Parathyroid adenoma (tissue), 2 donors: ENCODE data around the gene CEP170B.

ENCODE experiments used
- H2AFZ ChIP-seq: fragments of 300-600 bp; sonication (generic); one replicate; pipeline ENCODE4 v1.7.0; 2017; ENCODE audit warnings: antibody characterized with exemption, mild to moderate bottlenecking
- H3K27ac ChIP-seq: fragments of 300-600 bp; sonication (generic); one replicate; pipeline ENCODE4 v1.7.0; 2017
- H3K27me3 ChIP-seq: fragments of 300-600 bp; sonication (generic); one replicate; pipeline ENCODE4 v1.7.0; 2017; ENCODE audit warnings: low read length; ENCODE audit not compliant: control insufficient read depth, insufficient read depth
- H3K36me3 ChIP-seq: fragments of 300-600 bp; sonication (generic); one replicate; pipeline ENCODE4 v1.7.0; 2017; ENCODE audit warnings: low read length; ENCODE audit not compliant: control insufficient read depth, insufficient read depth
- H3K4me1 ChIP-seq: fragments of 300-600 bp; sonication (generic); one replicate; pipeline ENCODE4 v1.7.0; 2017; ENCODE audit warnings: control low read depth
- H3K4me2 ChIP-seq: fragments of 300-600 bp; sonication (generic); one replicate; pipeline ENCODE4 v1.7.0; 2017; ENCODE audit warnings: low read length
- H3K4me3 ChIP-seq: fragments of 300-600 bp; sonication (generic); one replicate; pipeline ENCODE4 v1.7.0; 2017; ENCODE audit warnings: low read depth, low read length
- H3K79me2 ChIP-seq: fragments of 300-600 bp; sonication (generic); one replicate; pipeline ENCODE4 v1.7.0; 2017; ENCODE audit warnings: control low read depth
- H3K9ac ChIP-seq: fragments of 300-600 bp; sonication (generic); one replicate; pipeline ENCODE4 v1.7.0; 2017; ENCODE audit warnings: mild to moderate bottlenecking
- H3K9me3 ChIP-seq: fragments of 300-600 bp; sonication (generic); one replicate; pipeline ENCODE4 v1.7.0; 2017; ENCODE audit warnings: low read length; ENCODE audit not compliant: control insufficient read depth
- TF ChIP-seq, protein P1 (sequence below): fragments of 300-600 bp; sonication (generic); IDR thresholded peaks from one replicate; pipeline ENCODE4 v1.7.0; 2017; ENCODE audit warnings: antibody characterized with exemption, mild to moderate bottlenecking
- donor health status: primary hyperparathyroidism.

CEP170B gene

DNA sequence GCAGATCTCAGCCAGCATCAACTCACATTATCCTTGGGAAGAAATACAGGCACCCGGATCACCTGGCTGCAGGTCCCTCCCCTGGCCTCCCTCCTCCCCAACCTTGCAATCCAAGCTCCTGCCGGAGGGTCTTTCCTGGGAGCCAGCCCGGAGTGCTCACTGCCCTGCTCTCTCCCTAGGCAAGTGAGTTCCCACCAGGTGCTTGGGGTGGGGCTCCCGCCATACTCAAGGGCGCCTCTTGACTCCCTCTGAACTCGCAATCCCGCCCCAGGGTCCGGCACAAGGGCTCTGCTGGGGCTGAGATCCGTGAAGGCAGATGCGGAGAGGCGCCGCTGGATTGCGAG lies 1.2 kb upstream of the CEP170B start:
- Histone ChIP-seq H3K4me2 (peak overlapping the region; percentile 96), H3K36me3 (no peaks in the 10 kb centered on the region), H3K9me3 (no peaks in the 10 kb centered on the region), H2AFZ (peak overlapping the region; percentile 84), H3K27me3 (no peaks in the 10 kb centered on the region), H3K79me2 (peaks cover 38% of the 10 kb centered on the region), H3K4me3 (peak overlapping the region; percentile 68), H3K9ac (no peak overlapping the region), H3K4me1 (no peaks in the 10 kb centered on the region), H3K27ac (peak overlapping the region; percentile 84)
- TF ChIP-seq, protein P1, sequence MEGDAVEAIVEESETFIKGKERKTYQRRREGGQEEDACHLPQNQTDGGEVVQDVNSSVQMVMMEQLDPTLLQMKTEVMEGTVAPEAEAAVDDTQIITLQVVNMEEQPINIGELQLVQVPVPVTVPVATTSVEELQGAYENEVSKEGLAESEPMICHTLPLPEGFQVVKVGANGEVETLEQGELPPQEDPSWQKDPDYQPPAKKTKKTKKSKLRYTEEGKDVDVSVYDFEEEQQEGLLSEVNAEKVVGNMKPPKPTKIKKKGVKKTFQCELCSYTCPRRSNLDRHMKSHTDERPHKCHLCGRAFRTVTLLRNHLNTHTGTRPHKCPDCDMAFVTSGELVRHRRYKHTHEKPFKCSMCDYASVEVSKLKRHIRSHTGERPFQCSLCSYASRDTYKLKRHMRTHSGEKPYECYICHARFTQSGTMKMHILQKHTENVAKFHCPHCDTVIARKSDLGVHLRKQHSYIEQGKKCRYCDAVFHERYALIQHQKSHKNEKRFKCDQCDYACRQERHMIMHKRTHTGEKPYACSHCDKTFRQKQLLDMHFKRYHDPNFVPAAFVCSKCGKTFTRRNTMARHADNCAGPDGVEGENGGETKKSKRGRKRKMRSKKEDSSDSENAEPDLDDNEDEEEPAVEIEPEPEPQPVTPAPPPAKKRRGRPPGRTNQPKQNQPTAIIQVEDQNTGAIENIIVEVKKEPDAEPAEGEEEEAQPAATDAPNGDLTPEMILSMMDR, result no peak

DNA sequence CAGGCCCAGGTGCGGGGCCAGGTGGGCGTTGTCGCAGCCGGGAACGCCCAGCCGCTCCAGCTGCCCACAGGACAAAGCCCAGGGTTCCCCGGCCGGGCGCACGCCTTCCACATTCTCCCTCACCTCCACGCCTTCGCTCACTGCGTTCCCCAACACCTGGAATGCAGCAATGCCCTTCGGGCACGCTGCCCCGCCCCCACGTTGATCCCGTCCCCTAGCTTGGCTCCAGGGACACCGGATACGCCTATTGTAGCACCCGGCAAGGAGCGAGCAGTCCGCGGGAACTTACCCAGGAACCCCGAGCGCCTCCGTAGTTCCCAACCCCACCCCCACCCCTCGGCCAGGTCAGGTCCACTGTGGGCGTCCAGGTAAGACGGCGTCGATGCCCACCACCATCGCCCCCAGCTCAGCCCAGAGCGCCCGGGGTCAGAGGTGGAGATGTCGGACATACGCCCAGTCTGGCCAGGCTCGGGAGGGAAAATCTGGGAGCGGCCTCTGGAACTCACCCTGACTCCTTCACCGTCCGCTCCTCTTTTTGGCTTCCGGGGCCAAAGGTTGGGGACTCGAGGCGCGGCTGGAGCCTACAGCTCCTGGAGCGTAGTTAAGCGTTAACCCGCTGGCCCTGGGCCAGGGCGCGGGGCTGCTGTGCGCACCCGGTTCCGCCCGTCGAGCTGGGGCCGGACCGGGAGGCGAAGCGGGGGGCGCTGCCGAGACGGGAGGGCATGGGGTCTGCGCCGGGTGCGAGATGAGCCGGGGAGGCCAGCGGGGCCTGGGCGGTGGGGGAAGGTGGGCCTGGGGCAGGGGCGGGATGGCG lies 594 bp upstream of the CEP170B start:
- peak overlapping the region; percentile 84 for H3K27ac ChIP-seq
- TF ChIP-seq, protein P1, result no peak
- no peaks in the 10 kb centered on the region for H3K4me1 ChIP-seq
- H3K27me3 ChIP-seq, result no peaks in the 10 kb centered on the region
- H3K9ac ChIP-seq, result peak overlapping the region; percentile 61
- no peaks in the 10 kb centered on the region for H3K36me3 ChIP-seq
- peak overlapping the region; percentile 96 for H3K4me2 ChIP-seq
- peak overlapping the region; percentile 68 for H3K4me3 ChIP-seq
- no peaks in the 10 kb centered on the region for H3K9me3 ChIP-seq
- H3K79me2 ChIP-seq, result peaks cover 41% of the 10 kb centered on the region
- H2AFZ ChIP-seq, result peak overlapping the region; percentile 84

DNA sequence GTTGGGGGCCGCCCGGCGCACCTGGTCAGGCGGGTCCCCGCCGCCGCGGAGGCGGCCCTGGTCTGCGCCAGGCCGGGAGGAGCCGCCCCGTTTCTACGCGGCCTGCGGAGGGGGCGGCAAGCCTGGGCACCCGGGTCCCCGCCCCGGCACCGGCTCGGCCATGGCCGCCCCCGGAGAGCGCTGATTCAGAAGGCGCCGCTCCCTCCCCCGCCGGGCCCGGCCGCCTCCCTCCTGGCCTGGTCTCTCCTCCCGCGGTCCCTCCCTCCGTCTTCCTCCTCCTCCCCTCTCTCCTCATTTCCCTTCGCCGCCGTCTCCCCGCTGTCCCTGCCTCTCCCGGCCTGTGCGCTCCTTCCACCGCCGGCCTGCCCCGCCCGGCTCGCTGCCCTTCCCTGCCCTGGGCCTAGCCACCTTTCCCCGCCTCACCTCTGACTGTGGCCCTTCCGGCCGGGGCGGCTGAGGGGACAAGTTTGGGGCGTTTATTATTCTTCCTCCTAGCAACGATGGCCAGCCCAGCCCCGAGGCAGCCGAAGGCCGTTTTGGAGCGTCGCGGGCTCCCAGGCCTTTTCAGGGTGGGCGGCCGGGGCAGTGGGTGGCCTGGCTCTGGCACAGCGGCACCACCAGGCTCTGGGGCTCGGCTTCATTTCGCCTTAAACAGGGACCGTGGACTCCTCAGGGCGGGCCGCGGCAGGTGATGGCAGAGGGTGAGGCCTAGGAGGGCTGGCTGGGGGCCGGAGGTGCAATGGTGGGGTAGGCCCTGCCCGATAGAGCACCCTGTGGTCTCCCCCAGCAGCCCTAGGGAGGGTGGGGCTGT lies 768 bp downstream of the CEP170B start:
- Histone ChIP-seq H3K79me2 (peaks cover 39% of the 10 kb centered on the region), H3K27me3 (no peaks in the 10 kb centered on the region), H3K4me2 (peak overlapping the region; percentile 81), H3K36me3 (no peaks in the 10 kb centered on the region), H3K4me1 (no peaks in the 10 kb centered on the region), H3K4me3 (peak overlapping the region; percentile 79), H3K9me3 (no peaks in the 10 kb centered on the region), H2AFZ (peak overlapping the region; percentile 69), H3K9ac (peak overlapping the region; percentile 42), H3K27ac (peak overlapping the region; percentile 60)
- TF ChIP-seq, protein P1, result no peak

DNA sequence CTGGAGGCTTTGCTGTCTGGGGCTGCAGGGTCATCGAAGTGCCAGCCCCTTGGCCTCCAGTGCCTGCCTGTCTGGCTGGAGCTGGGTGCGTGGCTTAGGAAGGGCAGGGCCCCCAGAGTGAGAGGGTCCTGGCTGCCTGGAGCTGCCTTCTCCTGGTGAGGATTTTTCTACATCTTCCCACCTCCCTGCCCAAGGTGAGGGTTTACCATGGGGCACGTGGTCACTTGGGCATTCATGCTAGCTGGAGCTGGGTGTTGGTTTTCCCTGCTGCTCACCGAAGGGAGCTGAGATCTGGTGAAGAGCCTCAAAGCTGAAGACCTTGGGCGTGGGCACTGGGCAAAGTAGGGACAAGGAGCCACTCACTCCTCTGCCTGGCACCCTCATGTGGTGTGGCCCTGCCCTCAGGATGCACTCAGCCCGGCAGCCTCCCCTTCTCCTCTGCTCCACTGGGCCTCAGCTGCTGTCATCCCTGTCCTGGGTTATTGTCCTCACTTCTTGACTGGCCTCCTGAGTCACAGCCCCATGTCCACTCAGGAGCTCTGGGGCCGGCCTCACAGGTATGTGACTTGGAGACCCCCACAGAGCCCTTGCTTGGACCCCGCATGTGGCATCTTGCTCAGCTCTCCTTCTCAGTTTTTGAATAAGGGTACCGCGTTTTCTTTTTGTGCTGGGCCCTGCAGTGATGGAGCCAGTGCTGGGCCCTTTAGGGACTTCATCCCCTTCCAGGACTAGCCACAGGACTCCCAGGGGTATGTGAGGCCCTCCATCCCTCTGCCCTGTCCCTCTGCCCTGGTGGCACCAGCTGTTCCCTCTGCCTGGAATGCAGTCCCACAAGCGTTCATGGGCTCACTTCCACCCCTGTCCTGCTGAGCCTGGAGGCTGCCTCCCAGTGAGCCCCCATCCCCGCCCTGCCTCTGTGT lies 1.6 kb downstream of the CEP170B start:
- peak overlapping the region; percentile 42 for H3K9ac ChIP-seq
- no peaks in the 10 kb centered on the region for H3K9me3 ChIP-seq
- peak overlapping the region; percentile 79 for H3K4me3 ChIP-seq
- TF ChIP-seq, protein P1, result no peak
- peaks cover 44% of the 10 kb centered on the region for H3K79me2 ChIP-seq
- peak overlapping the region; percentile 60 for H3K27ac ChIP-seq
- H3K27me3 ChIP-seq, result no peaks in the 10 kb centered on the region
- no peaks in the 10 kb centered on the region for H3K4me1 ChIP-seq
- peak overlapping the region; percentile 81 for H3K4me2 ChIP-seq
- H3K36me3 ChIP-seq, result no peaks in the 10 kb centered on the region
- peak overlapping the region; percentile 69 for H2AFZ ChIP-seq
